Uterus (tissue), 4 donors: Measurements from ENCODE around the gene TMC2. TPM values are rescaled to one million over a fixed set of nuclear protein-coding genes. Genes with fewer than 3 reads are reported as not detected.

Experiments used
- DNase-seq, 2 donors: peaks; one replicate each; pipeline ENCODE4 v3.0.0-alpha.2; 2019 to 2020
- H3K27ac ChIP-seq, 2 donors: fragments of 200-600 bp; sonication (generic); 1 replicate in 1 of 2; 2 replicates in 1 of 2; pipeline ENCODE4 v1.5.1; 2016 to 2018
- H3K27me3 ChIP-seq, 2 donors: fragments of 200-600 bp; sonication (generic); one replicate each; pipeline ENCODE4 v1.5.1; 2018 to 2019; ENCODE audit warnings: control low read depth in 1 of 2
- H3K36me3 ChIP-seq, 2 donors: fragments of 200-600 bp; sonication (generic); one replicate each; pipeline ENCODE4 v1.5.1; 2019; ENCODE audit warnings: control low read depth in 1 of 2
- H3K4me1 ChIP-seq, 2 donors: fragments of 200-600 bp; sonication (generic); one replicate each; pipeline ENCODE4 v1.5.1; 2018 to 2019; ENCODE audit warnings: control low read depth in 1 of 2
- H3K4me3 ChIP-seq, 2 donors: fragments of 200-600 bp; sonication (generic); 1 replicate in 1 of 2; 2 replicates in 1 of 2; pipeline ENCODE4 v1.5.1; 2018 to 2019; ENCODE audit warnings: mild to moderate bottlenecking in 1 of 2
- H3K9me3 ChIP-seq, 2 donors: fragments of 200-600 bp; sonication (generic); one replicate each; pipeline ENCODE4 v1.5.1; 2019; ENCODE audit warnings: control low read depth in 1 of 2
- POLR2A ChIP-seq, 2 donors: fragments of 450-650 bp; IDR thresholded peaks; one replicate each; pipeline ENCODE4 v1.6.1; 2016; ENCODE audit warnings: antibody characterized with exemption in 2 of 2, mild to moderate bottlenecking in 1 of 2, moderate library complexity in 1 of 2
- intact Hi-C: fragments of 100-400 bp; cut with DNase I; formaldehyde crosslinking; loops from one replicate; pipeline ENCODE4 v1.15.1; 2023; ENCODE audit warnings: low total_unique reads
- total RNA-seq, 4 donors: library from RNA; depleted of rRNA in 3 of 4; stranded (reverse); fragments of >200 nt in 3 of 4; gene quantifications; one replicate each; pipeline versions ENCODE4 v1.1.0 to v1.2.4, GENCODE V29; 2014 to 2023
- TF ChIP-seq, protein P1 (sequence below), 4 experiments: fragments of 200-600 bp in 2 of 4; fragments of 450-650 bp in 2 of 4; sonication (generic) in 2 of 4; IDR thresholded peaks; one replicate each; pipeline ENCODE4 v1.5.1; 2016 to 2019; ENCODE audit warnings: antibody characterized with exemption in 4 of 4, mild to moderate bottlenecking in 2 of 4, moderate library complexity in 1 of 4
- donor health status: DM: yes; HTN: yes; CAD: no.

TMC2 gene
- total RNA-seq, 4 donors from 2014 or later, result not detected

DNA sequence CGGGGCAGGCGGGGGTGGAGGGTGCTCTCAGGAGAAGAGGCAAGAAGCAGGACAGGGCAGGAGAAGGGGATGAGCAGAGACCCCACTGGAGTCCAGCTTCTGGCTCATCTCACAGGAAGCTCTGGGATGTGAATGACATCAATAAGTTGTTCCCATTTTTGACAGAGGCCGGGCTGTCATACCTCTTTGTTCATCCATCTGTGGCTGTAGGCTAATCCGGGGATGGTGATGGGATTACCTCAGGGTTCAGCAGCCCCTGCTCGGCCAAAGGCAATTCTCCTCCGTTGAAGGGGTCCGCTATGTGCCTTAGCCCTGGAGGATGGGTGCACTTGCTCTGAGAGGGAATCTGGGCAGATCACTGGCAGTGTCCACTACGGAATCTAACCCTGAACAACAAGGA lies 3.3 kb upstream of the TMC2 start:
- Histone ChIP-seq H3K9me3 (no peaks in the 10 kb centered on the region), H3K4me1 (no peaks in the 10 kb centered on the region), H3K36me3 (no peaks in the 10 kb centered on the region), H3K4me3 (no peak overlapping the region), H3K27ac (no peak overlapping the region), H3K27me3 (no peaks in the 10 kb centered on the region)
- DNase-seq, result no peak
- TF ChIP-seq, protein P1, sequence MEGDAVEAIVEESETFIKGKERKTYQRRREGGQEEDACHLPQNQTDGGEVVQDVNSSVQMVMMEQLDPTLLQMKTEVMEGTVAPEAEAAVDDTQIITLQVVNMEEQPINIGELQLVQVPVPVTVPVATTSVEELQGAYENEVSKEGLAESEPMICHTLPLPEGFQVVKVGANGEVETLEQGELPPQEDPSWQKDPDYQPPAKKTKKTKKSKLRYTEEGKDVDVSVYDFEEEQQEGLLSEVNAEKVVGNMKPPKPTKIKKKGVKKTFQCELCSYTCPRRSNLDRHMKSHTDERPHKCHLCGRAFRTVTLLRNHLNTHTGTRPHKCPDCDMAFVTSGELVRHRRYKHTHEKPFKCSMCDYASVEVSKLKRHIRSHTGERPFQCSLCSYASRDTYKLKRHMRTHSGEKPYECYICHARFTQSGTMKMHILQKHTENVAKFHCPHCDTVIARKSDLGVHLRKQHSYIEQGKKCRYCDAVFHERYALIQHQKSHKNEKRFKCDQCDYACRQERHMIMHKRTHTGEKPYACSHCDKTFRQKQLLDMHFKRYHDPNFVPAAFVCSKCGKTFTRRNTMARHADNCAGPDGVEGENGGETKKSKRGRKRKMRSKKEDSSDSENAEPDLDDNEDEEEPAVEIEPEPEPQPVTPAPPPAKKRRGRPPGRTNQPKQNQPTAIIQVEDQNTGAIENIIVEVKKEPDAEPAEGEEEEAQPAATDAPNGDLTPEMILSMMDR (IDR thresholded peaks at IDR 0.05), result no peak
- TF ChIP-seq POLR2A (IDR thresholded peaks at IDR 0.05), result no peak
- intact Hi-C loops, result no loop called here

DNA sequence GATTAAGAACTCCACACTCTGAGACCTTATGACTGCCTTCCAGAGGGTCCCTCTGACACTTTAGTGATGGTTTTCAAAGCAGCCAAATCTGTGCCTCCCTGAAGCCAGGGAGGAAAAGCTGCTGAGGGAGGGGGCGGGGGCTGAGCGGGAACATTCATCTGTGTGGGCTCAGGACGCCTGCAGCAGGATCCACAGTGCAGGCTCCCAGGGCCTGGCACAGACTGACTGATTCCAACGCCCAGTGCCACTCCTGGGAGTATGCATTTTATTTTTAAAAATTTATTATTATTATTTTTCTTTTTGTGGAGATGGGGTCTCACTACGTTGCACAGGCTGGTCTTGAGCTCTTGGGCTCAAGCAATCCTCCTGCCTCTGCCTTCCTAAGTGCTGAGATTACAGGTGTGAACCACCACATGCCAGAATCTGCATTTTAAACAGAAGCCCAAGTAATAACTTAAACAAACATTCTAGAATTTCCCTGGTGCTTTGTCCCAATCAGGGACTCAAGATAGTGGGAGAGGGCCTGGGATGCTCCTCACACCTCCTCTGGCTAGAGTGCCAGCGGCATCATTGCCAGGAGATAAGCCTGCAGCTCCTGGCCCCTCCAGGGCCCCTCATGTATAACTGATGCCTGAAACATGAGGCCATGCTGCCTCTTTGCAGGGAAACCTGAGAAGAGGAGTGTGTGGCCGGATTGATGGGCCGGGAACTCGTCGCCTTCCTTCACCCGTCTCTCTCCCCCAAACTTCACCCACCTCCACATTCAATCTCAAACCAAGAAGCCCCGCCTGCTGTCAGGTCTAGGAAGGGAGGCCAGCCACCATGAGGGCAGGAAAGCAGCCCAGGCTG lies 438 bp upstream of the TMC2 start:
- TF ChIP-seq, protein P1 (IDR thresholded peaks at IDR 0.05), result no peak
- no peak for TF ChIP-seq POLR2A (IDR thresholded peaks at IDR 0.05)
- DNase-seq, result no peak
- H3K4me1 ChIP-seq, result no peaks in the 10 kb centered on the region
- no peaks in the 10 kb centered on the region for H3K27me3 ChIP-seq
- no peak overlapping the region for H3K4me3 ChIP-seq
- no peak overlapping the region for H3K27ac ChIP-seq
- no peaks in the 10 kb centered on the region for H3K36me3 ChIP-seq
- no peaks in the 10 kb centered on the region for H3K9me3 ChIP-seq
- intact Hi-C loops, result no loop called here

GRCh38 chr20:2537101-2537500 lies 728 bp downstream of the TMC2 start:
- H3K4me1 ChIP-seq, result no peaks in the 10 kb centered on the region
- no peaks in the 10 kb centered on the region for H3K9me3 ChIP-seq
- no peak for DNase-seq
- TF ChIP-seq POLR2A (IDR thresholded peaks at IDR 0.05), result no peak
- TF ChIP-seq, protein P1 (IDR thresholded peaks at IDR 0.05), result no peak
- intact Hi-C loops, result no loop called here
- no peak overlapping the region for H3K4me3 ChIP-seq
- H3K27me3 ChIP-seq, result no peaks in the 10 kb centered on the region
- H3K27ac ChIP-seq, result no peak overlapping the region
- H3K36me3 ChIP-seq, result no peaks in the 10 kb centered on the region

- Histone ChIP-seq H3K27ac (no peak overlapping the region), H3K4me1 (no peaks in the 10 kb centered on the region), H3K27me3 (no peaks in the 10 kb centered on the region), H3K4me3 (no peak overlapping the region), H3K9me3 (no peaks in the 10 kb centered on the region), H3K36me3 (no peaks in the 10 kb centered on the region)
- intact Hi-C loops, result no loop called here
- no peak for DNase-seq
- TF ChIP-seq, protein P1 (IDR thresholded peaks at IDR 0.05), result no peak
- TF ChIP-seq POLR2A (IDR thresholded peaks at IDR 0.05), result no peak
Measured at GRCh38 chr20:2538356-2538755, 2.0 kb downstream of the TMC2 start.

- H3K4me3 ChIP-seq, result no peak overlapping the region
- no peaks in the 10 kb centered on the region for H3K36me3 ChIP-seq
- DNase-seq, result no peak
- H3K9me3 ChIP-seq, result no peaks in the 10 kb centered on the region
- H3K4me1 ChIP-seq, result no peaks in the 10 kb centered on the region
- H3K27ac ChIP-seq, result no peak overlapping the region
- intact Hi-C loops, result no loop called here
- TF ChIP-seq, protein P1 (IDR thresholded peaks at IDR 0.05), result no peak
- no peak for TF ChIP-seq POLR2A (IDR thresholded peaks at IDR 0.05)
- no peaks in the 10 kb centered on the region for H3K27me3 ChIP-seq
Measured at GRCh38 chr20:2538931-2539720, 2.8 kb downstream of the TMC2 start.
